HepG2 (cell line): ENCODE data around the gene PRDX2. TPM values are rescaled to one million over a fixed set of nuclear protein-coding genes. Genes with fewer than 3 reads are reported as not detected.
A peak's percentile ranks its signal among the peaks of the same experiment; 100 is the strongest.

Experiments
- ATRX ChIP-seq: sonication (generic); formaldehyde crosslinking; IDR thresholded peaks from 2 replicates; pipeline ENCODE4 v1.4.0; 2020; ENCODE audit warnings: missing genetic modification reagents, borderline replicate concordance
- KAT8 ChIP-seq: IDR thresholded peaks from 2 replicates; pipeline ENCODE4 v1.6.1; 2016; ENCODE audit warnings: missing genetic modification reagents, missing compliant biosample characterization
- MIXL1 ChIP-seq: IDR thresholded peaks from 2 replicates; pipeline ENCODE4 v1.6.1; 2016
- MTA1 ChIP-seq: sonication (generic); formaldehyde crosslinking; IDR thresholded peaks from 2 replicates; pipeline ENCODE4 v1.4.0; 2020; ENCODE audit warnings: missing genetic modification reagents, mild to moderate bottlenecking, borderline replicate concordance
- REXO4 ChIP-seq: sonication (generic); formaldehyde crosslinking; IDR thresholded peaks from 2 replicates; pipeline ENCODE4 v1.8.0; 2022; ENCODE audit warnings: missing genetic modification reagents, mild to moderate bottlenecking, borderline replicate concordance
- SNRNP70 ChIP-seq: fragments of 200-400 bp; formaldehyde crosslinking; IDR thresholded peaks from 2 replicates; pipeline ENCODE4 v1.6.1; 2017; ENCODE audit warnings: mild to moderate bottlenecking, low read depth, low read length, moderate library complexity
- SYNCRIP ChIP-seq: fragments of 200-400 bp; formaldehyde crosslinking; IDR thresholded peaks from 2 replicates; pipeline ENCODE4 v1.6.1; 2018; ENCODE audit warnings: mild to moderate bottlenecking, low read depth, low read length; ENCODE audit not compliant: insufficient read depth
- U2AF1 ChIP-seq: fragments of 200-400 bp; formaldehyde crosslinking; optimal IDR thresholded peaks from 2 replicates; pipeline ENCODE3; 2017; ENCODE audit warnings: mild to moderate bottlenecking, low read depth, low read length
- ZBTB3 ChIP-seq: sonication (generic); formaldehyde crosslinking; IDR thresholded peaks from 2 replicates; pipeline ENCODE4 v1.4.0; 2020; ENCODE audit warnings: low read depth, mild to moderate bottlenecking, moderate library complexity, missing genetic modification reagents, borderline replicate concordance
- ZBTB8A ChIP-seq: sonication (generic); formaldehyde crosslinking; IDR thresholded peaks from 2 replicates; pipeline ENCODE4 v1.4.0; 2020; ENCODE audit warnings: mild to moderate bottlenecking, low read depth, missing genetic modification reagents, borderline replicate concordance
- ZFYVE20 ChIP-seq: sonication (generic); formaldehyde crosslinking; IDR thresholded peaks from 2 replicates; pipeline ENCODE4 v1.8.0; 2023; ENCODE audit warnings: low read depth, mild to moderate bottlenecking, moderate library complexity, missing genetic modification reagents, borderline replicate concordance
- ZKSCAN8 ChIP-seq: IDR thresholded peaks from 2 replicates; pipeline ENCODE4 v1.6.1; 2016; ENCODE audit warnings: borderline replicate concordance, missing genetic modification reagents, missing compliant biosample characterization
- ZNF350 ChIP-seq: sonication (generic); formaldehyde crosslinking; IDR thresholded peaks from 2 replicates; pipeline ENCODE4 v1.4.0; 2020; ENCODE audit warnings: mild to moderate bottlenecking, low read depth, missing genetic modification reagents, borderline replicate concordance
- ZNF766 ChIP-seq: sonication (generic); formaldehyde crosslinking; IDR thresholded peaks from 2 replicates; pipeline ENCODE4 v1.5.0; 2020; ENCODE audit warnings: missing genetic modification reagents, borderline replicate concordance
- polyA plus RNA-seq, 8 experiments: library from polyadenylated mRNA; depleted of rRNA in 3 of 8; stranded (reverse) in 7 of 8; unstranded in 1 of 8; fragments of >200 nt; fragmentation: Illumina TruSeq in 4 of 8; extraction: Trizol in 4 of 8; gene quantifications; 2 replicates each; pipeline versions ENCODE4 v1.2.1 to v1.2.3, GENCODE V29; 2011 to 2016; ENCODE audit warnings: low read depth in 4 of 8, missing spikeins in 1 of 8, mixed read lengths in 1 of 8; ENCODE audit not compliant: insufficient read depth in 1 of 8
- total RNA-seq, 5 experiments: library from RNA; depleted of rRNA; stranded (reverse); fragments of >200 nt; fragmentation: Illumina TruSeq; extraction: Trizol; gene quantifications; 2 replicates each; pipeline ENCODE4 v1.2.3, GENCODE V29; 2016; ENCODE audit warnings: low read depth in 1 of 5
- TF ChIP-seq, protein P1 (sequence below): sonication (generic); formaldehyde crosslinking; IDR thresholded peaks from 2 replicates; pipeline ENCODE4 v1.4.0; 2020; ENCODE audit warnings: missing genetic modification reagents
- TF ChIP-seq, protein P2 (sequence below): sonication (generic); formaldehyde crosslinking; IDR thresholded peaks from 2 replicates; pipeline ENCODE4 v1.8.0; 2022; ENCODE audit warnings: mild to moderate bottlenecking, missing genetic modification reagents, moderate library complexity
- TF ChIP-seq, protein P3 (sequence below): sonication (generic); formaldehyde crosslinking; IDR thresholded peaks from 2 replicates; pipeline ENCODE4 v1.4.0; 2020; ENCODE audit warnings: missing genetic modification reagents
- TF ChIP-seq, protein P4 (sequence below): IDR thresholded peaks from 2 replicates; pipeline ENCODE4 v1.6.1; 2016; ENCODE audit warnings: missing biosample characterization, missing genetic modification reagents, low read depth

PRDX2 gene
- total and polyA plus RNA-seq, 2 of the 13 experiments (the other 11 are each of a cell fraction or from before 2014, with no cell fraction given) = 218 to 381 TPM

DNA sequence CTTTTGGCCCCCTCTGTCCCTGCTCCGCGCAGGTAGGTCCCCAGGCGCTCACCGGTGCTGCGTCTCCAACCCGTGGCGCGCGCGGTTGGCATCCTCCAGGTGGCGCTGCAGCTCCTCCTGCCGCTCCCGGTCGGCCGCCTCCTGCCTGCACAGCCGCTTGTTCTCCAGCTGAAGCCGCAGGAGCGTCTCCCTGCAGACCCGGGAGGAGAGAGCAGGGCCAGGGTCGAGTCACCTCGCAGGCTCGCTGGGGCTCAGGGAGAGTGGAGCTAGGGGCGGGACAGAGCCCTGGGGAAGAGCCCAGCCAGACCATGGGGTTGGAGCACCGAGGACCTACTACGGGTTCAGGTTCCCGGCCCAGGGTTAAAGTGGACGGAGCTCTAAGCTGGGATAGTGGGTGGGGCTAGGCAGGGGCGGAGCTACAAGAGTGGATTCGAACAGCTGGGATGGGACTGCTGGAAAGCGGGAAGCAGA lies 35.5 kb downstream of the PRDX2 start (continued):
- TF ChIP-seq SNRNP70 = no peak
- no peak for TF ChIP-seq ZFYVE20 (CRISPR knock-in tag)
- TF ChIP-seq SYNCRIP = no peak
- TF ChIP-seq, protein P1, sequence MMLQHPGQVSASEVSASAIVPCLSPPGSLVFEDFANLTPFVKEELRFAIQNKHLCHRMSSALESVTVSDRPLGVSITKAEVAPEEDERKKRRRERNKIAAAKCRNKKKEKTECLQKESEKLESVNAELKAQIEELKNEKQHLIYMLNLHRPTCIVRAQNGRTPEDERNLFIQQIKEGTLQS (CRISPR knock-in tag) = no peak
- TF ChIP-seq, protein P2, sequence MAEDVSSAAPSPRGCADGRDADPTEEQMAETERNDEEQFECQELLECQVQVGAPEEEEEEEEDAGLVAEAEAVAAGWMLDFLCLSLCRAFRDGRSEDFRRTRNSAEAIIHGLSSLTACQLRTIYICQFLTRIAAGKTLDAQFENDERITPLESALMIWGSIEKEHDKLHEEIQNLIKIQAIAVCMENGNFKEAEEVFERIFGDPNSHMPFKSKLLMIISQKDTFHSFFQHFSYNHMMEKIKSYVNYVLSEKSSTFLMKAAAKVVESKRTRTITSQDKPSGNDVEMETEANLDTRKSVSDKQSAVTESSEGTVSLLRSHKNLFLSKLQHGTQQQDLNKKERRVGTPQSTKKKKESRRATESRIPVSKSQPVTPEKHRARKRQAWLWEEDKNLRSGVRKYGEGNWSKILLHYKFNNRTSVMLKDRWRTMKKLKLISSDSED (CRISPR knock-in tag) = no peak
- TF ChIP-seq ZNF766 (CRISPR knock-in tag) = no peak
- TF ChIP-seq, protein P3, sequence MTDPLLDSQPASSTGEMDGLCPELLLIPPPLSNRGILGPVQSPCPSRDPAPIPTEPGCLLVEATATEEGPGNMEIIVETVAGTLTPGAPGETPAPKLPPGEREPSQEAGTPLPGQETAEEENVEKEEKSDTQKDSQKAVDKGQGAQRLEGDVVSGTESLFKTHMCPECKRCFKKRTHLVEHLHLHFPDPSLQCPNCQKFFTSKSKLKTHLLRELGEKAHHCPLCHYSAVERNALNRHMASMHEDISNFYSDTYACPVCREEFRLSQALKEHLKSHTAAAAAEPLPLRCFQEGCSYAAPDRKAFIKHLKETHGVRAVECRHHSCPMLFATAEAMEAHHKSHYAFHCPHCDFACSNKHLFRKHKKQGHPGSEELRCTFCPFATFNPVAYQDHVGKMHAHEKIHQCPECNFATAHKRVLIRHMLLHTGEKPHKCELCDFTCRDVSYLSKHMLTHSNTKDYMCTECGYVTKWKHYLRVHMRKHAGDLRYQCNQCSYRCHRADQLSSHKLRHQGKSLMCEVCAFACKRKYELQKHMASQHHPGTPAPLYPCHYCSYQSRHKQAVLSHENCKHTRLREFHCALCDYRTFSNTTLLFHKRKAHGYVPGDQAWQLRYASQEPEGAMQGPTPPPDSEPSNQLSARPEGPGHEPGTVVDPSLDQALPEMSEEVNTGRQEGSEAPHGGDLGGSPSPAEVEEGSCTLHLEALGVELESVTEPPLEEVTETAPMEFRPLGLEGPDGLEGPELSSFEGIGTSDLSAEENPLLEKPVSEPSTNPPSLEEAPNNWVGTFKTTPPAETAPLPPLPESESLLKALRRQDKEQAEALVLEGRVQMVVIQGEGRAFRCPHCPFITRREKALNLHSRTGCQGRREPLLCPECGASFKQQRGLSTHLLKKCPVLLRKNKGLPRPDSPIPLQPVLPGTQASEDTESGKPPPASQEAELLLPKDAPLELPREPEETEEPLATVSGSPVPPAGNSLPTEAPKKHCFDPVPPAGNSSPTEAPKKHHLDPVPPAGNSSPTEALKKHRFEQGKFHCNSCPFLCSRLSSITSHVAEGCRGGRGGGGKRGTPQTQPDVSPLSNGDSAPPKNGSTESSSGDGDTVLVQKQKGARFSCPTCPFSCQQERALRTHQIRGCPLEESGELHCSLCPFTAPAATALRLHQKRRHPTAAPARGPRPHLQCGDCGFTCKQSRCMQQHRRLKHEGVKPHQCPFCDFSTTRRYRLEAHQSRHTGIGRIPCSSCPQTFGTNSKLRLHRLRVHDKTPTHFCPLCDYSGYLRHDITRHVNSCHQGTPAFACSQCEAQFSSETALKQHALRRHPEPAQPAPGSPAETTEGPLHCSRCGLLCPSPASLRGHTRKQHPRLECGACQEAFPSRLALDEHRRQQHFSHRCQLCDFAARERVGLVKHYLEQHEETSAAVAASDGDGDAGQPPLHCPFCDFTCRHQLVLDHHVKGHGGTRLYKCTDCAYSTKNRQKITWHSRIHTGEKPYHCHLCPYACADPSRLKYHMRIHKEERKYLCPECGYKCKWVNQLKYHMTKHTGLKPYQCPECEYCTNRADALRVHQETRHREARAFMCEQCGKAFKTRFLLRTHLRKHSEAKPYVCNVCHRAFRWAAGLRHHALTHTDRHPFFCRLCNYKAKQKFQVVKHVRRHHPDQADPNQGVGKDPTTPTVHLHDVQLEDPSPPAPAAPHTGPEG (CRISPR knock-in tag) = no peak
- peak; percentile 68; the same call in 1 of the 2 replicates for TF ChIP-seq ZNF350
- peak; percentile 79; the same call in 1 of the 2 replicates for TF ChIP-seq MTA1 (CRISPR knock-in tag)
- TF ChIP-seq ZKSCAN8 = no peak
- TF ChIP-seq MIXL1 = 0 out of 2 replicates have a peak, but pooled peaks have one; percentile 31
- TF ChIP-seq REXO4 (CRISPR knock-in tag) = no peak
- TF ChIP-seq ZBTB8A (CRISPR knock-in tag) = no peak
- no peak for TF ChIP-seq ATRX
- peak; percentile 63 for TF ChIP-seq KAT8 (CRISPR knock-in tag)
- TF ChIP-seq, protein P4, sequence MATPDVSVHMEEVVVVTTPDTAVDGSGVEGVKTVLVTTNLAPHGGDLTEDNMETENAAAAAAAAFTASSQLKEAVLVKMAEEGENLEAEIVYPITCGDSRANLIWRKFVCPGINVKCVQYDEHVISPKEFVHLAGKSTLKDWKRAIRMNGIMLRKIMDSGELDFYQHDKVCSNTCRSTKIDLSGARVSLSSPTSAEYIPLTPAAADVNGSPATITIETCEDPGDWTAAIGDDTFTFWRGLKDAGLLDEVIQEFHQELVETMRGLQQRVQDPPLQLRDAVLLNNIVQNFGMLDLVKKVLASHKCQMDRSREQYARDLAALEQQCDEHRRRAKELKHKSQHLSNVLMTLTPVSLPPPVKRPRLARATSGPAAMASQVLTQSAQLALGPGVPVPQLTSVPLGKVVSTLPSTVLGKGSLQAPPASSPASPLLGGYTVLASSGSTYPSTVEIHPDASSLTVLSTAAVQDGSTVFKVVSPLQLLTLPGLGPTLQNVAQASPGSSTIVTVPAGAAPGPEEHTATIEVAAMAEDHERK = no peak
- TF ChIP-seq ZBTB3 (CRISPR knock-in tag) = no peak
- TF ChIP-seq U2AF1 = no peak
